Measurements from ENCODE around the gene ARL5B.

The ARL5B gene

DNA sequence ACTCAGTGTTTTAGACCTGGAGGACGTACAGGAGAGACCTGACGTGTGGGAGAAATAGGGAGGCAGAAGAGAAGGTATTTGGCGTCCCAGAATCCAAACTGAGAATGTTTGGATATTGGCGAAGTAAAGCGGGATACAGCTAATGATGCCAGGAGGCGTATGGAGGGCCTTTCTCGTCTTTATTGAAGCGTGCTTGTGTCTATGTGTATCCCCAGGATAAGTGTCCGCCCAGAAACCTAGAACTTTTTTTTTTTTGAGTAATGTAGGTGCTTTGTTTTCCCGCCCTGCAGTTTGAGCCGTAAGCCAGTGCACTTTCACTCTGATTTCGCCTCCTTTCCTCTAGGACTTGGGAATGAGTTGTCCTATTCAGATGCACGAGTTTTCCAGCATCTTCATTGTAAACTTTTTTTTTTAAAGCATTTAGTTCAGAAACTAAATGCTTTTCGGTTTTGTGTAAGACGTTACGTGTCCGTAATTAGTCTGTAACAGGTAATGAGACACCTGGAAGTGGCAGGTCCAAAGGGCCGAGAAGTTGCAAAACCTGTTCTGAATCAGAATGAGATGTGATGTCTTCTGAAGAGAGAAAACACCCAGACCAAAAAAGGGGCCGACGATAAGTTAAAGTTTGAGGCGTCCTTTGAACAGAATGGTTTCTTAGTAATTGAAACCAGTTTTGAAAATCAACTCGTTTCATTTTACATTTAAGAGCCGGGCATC lies 746 bp downstream of the ARL5B start:
- DNase-seq: no peak

DNA sequence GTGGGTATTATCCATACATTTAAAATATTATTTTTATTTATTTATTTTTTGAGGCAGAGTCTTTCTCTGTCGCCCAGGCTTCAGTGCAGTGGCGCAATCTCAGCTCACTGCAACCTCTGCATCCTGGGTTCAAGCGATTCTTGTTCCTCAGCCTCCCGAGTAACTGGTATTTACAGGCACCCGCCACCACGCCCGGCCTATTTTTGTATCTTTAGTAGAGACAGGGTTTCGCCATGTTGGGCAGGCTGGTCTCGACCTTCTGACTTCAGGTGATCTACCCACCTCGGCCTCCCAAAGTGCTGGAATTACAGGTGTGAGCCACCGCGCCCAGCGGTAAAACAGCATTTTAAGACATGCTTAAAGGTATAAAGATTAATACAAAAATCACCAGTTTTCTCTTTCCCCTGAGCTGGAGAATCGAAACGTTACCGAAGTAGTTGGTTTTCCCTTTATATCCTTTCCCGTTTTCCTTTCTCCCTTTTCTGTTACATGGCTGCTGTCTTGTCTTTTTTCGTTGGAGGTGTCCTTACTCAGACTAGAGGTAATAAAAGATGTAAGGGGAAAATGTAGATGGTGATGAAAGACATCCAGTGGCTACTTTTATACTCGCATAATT lies 1.7 kb downstream of the ARL5B start:
- no peak for DNase-seq

DNA sequence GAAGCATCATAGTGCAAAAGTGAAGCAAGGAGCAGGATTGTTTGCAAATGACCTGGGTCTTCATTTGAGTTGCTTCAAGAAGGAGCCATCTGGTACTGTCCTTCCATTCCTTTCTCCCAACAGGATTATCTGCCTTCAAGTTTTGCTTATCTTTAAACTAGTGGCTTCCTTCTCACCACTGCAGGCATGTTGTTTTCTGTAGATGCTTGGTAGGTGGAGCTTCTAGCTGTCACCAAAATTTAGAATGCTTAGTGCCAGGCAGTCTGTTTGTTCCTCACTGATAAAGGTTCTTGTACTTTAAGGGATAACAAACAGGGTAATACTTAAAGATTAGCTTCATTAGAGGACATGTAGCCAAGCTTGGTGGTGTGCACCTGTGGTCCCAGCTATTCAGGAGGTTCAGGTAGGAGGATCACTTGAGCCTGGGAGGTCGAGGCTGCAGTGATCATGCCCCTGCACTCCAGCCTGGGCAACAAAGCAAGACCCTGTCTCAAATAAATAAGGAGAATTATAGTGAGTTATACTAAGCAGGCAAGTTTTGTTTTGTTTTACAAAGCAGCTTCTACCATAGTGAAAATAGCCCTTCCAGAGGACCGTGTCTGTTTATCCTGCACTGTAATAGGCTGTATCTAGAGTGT lies 5.7 kb downstream of the ARL5B start:
- no peak for DNase-seq

DNA sequence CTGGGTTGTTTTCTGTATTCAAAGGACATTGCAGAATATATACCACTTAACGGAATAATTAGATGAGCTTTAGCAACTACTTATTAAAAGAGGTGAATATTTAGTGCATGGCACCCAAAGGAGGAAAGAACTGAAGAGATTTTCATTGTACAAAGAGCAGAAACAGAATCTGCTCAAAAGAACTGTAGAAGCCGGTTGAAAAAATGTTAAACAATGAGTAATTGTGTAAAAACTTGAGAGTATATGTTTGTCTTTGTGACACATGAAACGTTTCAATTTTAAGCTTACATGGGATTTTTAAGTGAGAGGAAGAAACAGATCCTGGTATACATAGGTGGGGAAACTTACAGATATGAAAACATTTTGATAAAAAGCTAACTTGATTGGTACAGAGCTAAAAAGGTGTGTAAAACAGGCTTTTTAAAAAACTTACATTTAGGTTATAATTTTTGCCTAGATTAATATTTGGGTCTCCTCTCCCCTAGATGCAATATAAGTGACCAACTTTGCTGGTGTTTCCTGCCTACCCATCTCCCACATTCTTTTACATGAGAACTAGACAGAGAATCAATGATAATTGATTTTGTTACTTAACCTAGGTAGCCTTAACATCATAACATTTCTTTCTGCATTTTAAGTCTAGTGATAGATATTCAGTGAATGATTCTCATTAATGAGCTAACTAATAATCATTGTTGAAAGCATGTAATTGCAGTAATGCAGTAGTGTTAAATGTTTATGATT lies 6.8 kb downstream of the ARL5B start:
- DNase-seq: no peak

DNA sequence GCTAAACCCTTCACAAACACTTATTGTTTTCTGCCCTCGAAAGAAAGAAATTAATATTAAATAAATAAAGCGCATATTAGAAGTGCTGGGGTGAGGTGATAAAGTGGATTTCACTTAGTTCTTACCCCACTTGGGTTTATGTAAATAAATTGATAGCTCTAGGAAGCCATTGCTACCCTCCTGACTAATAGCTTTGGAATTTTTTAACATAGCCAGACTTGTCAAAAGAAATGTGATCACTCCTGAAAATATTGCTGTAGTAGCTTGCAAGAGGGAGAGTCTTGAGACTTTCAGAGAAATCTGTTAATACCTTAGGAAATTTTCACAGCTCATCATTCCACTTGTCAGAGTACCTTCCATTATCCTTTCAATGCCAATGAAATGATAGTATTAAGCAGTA lies 7.6 kb downstream of the ARL5B start:
- DNase-seq: no peak

DNA sequence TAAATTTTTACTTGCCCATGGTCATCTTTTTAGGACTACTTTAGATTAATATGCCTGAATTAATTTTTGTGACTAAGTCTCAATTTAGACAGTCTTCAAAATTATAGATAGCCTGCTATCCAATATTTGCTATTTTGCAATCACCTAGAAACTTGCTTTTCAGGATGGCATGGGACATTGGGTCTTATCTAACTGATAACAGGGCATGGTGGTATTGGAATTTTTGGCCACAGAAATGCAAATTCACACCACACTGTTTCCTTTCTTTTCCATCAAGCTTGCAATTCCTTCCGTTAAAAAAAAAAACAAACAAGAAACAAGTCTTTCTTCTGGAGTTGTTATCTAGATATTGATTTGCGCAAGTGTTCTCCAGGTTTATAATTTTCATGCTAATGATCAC lies 8.8 kb downstream of the ARL5B start:
- DNase-seq: no peak

DNA sequence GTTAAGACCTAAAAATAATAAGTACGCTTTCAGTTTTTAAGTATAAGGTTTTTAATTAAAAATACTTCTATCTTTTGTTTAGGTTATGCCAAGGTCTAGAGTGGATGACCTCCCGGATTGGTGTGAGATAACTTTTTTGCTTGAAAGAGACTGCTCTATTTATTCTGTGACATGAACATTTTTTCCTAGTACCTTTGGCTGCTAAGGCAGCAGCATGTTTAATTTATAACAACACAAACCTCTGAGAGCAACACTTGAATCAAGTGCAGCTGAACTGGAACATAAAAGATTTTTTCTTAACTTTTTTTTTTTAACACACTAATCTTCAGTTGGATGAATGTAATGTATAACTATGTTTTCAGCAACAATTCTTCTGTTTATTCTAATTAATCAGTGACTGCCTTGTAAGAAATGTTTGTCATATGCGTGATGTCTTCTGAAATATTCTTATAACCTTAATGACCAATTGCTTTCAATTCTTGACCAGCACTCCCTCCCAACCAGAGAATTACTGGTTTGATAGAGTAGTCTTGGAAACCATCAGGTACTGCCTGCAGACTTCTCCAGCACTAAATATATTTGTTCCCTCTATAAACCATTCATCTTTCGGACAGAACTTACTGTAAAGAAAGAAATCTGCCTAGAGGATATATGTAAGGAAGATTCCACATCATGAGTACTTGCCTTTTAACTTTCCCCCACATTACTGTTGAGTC lies 16.0 kb downstream of the ARL5B start:
- DNase-seq: no peak

DNA sequence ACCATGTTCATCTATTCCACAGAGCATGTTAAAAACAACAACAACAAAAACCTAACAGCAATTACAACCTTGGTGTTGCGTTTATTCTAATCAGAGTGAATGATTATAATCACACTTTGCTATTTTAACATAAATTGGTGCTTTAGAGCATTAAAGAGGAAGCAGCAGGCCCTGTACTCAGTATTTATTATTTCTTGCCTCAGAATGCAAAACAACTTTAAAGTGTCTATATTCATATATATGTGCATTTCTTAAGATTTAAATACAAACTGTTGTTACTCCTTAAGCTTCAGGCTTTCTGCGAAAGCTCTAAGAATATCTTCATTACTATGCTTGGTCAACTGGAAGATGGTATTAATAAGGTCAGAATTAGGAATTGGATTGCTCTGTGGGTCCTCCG lies 21.5 kb downstream of the ARL5B start:
- no peak for DNase-seq

DNA sequence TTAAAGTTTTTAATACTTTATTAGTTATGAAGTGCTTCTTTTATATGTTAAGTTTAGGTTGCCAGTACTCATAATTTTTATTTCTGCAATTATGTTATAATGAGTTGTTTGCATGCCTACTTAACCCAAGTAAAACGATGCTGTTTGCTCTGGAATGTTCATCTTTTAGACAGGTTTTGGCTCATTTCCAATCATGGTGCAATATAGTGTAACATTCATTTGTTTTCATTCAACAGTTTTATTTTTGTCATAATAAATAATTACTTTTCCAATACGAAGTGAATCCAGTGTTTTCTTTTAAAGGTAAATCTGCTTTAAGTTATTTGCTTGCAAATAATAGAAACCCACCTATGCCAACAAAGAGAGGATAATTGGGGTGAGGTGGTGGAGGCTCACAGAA lies 22.1 kb downstream of the ARL5B start:
- DNase-seq: no peak

DNA sequence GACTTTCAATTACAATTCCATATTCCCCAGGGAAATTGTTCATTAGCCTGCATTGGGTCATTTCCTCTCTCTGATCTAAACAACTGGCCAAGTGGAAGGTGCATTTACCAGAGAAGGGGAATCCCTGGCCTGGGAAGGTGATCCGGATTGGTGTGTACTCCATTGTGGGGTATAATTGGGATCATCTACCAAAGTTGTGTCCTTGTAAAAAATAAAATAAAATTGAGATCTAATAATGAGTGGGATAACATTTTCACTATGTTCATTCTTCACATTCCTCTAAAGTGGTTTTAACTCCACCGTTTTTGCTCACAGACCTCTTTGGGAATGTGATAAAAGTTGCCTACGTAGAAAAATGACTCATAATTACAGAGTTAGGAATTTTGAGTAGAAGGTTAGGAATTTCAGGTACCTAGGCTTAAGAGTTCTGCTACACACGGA lies 22.8 kb downstream of the ARL5B start:
- DNase-seq: no peak

DNA sequence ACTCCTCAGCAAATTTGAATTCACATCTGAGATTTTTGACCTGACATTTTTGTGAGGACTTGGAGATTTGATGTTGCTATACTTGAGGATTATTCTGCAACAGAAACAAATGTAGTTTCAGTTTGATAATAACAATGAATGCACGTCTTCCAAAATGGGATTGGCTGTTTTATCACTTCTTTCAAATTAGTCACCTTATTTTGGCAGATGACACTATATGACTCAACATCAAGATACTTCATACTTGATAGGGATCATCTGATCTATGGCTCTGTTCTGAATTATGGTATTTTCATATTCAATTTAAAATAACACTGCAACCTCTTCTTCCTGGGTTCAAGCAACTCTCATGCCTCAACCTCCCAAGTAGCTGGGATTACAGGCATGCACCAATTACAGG lies 24.2 kb downstream of the ARL5B start:
- DNase-seq: no peak

DNA sequence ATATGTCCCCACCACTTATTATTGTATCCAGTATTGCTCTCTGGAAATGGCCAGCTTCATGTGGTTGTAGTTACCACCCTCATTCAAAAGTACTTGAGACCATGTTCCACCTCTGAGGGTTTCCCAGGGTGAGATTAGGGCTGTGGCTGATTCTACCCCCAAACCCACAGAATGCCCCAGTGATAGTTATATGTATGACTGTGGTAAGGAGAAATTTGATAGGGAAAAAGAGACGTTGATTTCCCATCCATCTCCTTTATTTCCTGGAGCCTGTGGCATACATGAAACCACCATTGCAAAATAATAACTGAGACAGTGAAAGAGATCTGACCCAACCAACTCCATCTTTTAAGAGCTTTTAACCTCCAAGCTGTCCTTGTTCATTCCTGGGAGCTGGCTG lies 25.2 kb downstream of the ARL5B start:
- DNase-seq: no peak

DNA sequence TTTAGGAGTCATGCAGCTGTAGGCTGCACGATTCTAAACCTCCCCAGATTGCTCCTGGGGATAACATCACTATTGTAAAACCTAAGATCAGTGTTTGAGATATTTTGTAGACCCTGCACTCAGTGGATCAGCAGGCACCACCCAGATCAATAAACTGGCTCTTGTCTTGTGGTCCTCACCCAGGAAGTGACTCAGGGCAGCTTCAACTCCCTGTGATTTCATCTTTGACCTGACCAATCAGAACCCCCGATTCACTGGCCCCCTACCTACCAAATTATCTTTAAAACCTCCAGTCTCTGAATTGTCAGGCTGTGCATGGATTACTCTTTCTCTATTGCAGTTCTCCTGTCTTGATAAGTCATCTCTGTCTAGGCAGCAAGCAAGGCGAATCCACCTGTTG lies 25.7 kb downstream of the ARL5B start:
- DNase-seq: no peak

DNA sequence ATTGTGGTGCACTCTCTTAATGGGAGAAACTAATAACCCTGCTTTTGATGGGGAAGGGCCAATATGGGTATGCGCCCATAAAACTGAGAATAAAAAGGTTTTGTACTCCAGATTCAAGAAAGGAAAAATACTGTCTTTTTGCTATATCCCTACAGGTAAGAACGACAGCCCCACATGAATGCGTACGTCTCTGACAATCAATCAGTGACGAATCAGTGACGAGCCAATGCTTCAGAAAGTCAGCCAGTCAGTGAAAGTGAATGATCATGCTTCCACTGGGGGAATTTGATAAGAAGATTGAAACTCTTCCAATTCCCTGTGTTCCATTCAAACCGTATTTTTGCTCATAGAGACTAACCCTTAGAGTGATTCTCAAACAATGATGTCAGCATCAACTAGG lies 26.3 kb downstream of the ARL5B start:
- no peak for DNase-seq

DNA sequence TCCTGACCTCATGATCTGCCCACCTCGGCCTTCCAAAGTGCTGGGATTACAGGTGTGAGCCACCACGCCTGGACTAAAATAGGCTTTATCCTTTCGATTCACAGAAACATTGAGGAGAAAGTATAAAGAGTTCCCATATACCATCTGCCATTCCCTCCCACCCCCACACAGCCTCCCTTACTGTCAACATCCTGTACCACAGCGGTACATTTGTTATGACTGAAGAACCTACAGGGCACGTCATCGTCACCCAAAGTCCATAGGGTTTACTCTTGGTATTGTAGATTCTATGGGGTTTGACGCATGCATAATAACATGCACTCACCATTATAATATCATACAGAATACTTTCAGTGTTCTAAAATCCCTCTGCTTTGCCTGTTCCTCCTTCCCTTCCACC lies 28.0 kb downstream of the ARL5B start:
- no peak for DNase-seq

DNA sequence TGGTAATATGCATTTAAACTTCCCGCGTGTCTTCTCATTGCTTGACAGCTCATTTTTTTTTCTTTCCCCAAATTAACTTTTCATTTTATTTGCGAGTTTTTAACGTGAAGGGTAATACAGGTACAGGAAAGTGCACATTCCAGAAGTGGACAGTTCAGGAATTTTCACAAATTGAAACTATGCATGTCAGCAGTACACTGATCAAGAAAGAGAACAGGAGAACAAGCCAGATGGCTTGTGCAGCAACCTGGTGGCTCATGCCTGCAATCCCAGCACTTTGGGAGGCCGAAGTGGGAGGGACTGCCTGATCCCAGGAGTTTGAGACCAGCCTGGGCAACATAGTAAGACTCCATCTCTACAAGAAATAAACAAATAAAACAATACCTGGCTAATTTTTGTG lies 28.5 kb downstream of the ARL5B start:
- no peak for DNase-seq

DNA sequence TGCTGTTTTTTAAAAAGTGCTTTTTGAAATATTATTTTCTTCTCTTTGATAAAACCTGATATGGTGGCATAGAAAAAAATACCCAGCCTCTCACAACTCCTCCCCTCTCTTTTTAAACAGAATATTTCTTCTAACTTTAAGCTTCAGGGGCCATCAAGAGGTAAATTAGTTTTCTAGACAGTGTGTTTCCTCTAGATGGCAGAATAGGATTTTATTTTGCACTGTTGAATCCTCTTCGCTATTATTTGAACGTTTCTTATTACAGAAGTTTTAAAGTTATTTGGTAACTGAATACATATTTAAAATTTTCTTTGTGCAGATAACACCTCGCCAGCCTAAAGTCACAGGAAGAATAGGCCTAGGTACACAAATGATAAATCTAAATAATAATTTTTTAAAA lies 30.3 kb downstream of the ARL5B start:
- no peak for DNase-seq

DNA sequence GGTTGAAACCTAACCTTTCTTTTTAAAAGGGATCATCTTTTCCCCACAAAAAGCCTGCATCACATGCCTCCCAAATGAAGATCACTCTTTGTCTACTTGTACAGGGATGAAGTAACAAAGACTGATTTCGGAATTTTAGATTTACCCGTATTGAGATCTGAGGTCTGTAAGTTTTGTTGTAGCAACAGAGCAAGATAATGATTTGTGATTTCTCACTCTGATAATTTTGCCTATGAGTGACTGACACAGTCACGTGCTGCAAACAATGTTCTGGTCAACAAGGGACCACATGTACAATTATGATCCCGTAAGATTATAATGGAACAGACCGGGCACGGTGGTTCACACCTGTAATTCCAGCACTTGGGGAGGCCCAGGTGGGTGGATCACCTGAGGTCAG lies 31.3 kb downstream of the ARL5B start:
- DNase-seq: no peak

DNA sequence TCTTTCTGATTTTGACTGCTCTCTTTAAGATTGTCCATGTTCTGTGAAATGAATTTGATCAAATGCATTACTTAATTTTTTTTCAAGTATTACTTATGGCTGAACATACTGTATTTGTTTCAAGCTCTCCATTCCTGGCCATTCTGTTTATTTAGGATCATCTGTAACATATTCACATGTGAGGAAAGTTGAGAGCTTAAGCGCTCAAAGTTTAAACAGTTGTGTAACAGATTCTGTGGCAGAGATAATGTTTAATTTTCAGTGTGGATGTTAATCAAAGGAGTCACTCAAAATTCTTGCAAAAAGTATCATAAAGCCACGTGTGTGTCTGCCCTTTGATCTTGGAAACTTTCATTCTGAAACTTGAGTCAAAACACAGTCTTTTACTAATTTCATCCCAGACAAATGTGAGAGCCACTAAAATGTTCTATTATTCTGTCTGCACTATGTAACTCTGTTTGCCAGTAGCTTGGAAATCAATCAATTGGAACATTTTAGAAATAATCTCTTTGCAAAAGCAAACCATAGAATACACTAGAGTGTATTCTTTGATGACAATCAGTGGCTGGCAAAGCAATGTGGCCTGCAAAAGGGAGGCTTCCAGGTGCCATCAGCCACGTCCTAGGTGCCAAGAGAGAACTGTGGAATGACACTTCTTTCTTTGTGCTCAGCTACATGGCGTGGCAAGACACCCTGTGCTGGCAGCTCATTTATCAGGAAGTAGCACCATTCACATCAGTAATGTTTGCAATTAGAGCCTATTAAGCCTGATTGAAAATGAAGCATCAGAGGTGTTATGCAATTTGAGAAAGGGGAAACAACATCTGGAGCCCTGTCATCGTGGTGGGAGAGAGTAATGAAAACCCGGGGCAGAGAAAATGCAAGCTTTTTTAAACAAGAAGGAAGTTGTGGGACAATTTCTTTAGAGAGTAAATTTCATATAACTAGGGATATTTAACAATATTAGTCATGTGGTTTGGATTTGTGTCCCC lies 40.9 kb downstream of the ARL5B start:
- DNase-seq: no peak

DNA sequence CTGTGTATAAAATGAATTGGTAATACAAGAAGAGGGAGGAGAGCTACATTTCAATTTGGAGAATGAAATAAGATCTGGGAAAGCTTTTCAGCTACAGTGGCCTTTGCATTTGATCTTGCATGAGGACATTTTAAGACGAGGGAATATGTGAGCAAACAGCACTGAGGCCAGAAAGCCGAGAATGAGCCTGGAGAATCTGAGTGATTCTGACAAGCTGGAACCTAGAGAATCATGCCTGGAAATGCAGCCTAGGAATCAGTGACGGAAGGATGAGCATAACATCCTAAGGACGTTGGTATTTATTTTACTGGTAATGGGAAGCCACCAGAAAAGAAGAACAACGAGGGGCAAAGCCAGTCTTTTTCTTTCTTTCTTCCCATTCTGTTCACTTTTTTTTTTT lies 44.3 kb downstream of the ARL5B start:
- no peak for DNase-seq

DNA sequence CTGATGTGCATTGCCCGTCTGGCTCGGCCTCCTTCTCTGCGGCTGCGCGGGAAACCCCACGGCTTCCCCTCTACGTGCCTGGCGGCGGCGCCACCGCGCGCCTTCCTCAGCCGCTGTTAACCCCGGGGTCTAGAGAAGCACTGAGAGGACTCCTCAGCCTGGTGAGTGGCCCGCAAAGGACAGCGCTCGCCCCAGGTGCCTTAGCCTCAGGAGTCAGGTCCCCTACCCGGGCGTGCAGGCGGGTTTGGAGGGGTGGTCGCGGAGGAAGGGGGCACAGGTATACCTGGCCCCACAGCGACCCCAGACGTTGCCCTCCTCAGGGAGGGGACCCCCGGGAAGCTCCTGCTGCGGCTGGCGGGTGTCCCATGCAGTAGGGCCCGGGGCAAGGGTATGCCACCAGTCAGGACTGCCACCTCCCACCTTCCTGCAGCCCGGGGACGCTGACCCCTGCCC lies 51.0 kb downstream of the ARL5B start:
- DNase-seq: no peak

DNA sequence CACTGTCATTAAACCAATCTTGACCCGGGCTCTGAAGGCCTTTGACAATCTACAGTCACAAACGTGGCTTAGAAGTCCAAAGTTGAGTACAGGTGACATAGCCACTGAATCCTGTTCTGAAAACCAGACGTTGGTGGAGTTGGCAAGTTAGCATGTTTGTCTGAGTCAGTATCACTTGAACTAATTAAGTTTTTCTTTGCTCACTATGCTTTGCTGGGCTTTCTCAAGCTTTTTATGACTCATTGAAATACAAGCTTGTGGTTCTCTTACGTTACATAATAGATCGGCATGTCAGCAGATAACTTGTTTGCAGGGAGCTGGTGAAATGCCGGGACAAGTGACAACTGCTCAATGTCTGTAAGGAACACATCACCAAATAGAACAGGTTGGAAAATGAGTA lies 53.8 kb downstream of the ARL5B start:
- no peak for DNase-seq
